SK-N-SH (cell line): ENCODE results near the gene EXOC4. TPM values are rescaled to one million over a fixed set of nuclear protein-coding genes. Genes with fewer than 3 reads are reported as not detected.
"Not testable (repeated sequence)": the region's sequence is repeated elsewhere in the genome, so short reads cannot be mapped to it uniquely, and the experiment has no call there.

ENCODE experiments used
- CTCF ChIA-PET: fragments of 300-600, 350-600 bp; formaldehyde crosslinking; extraction: SDS; loops from one replicate; lab custom pipeline; 2021; lab: Yijun Ruan, JAX
- POLR2A ChIA-PET: fragments of 350-600 bp; sonication (Branson Sonifier 250); formaldehyde crosslinking; extraction: SDS; loops from one replicate; lab custom pipeline; 2020; ENCODE audit warnings: antibody characterized with exemption, inconsistent platforms; lab: Yijun Ruan, JAX
- DNase-seq: peaks from one replicate; pipeline ENCODE4 v3.0.0; 2012
- H2AFZ ChIP-seq: fragments of 200-600 bp; sonication (generic); 2 replicates; pipeline ENCODE4 v1.8.1; 2016; ENCODE audit warnings: antibody characterized with exemption, mild to moderate bottlenecking, low read depth
- H3F3A ChIP-seq: fragments of 200-600 bp; sonication (generic); replicated peaks from 2 replicates; pipeline ENCODE3; 2016; ENCODE audit warnings: antibody characterized with exemption, mild to moderate bottlenecking; ENCODE audit not compliant: insufficient read depth
- H3K27ac ChIP-seq, 2 experiments: fragments of 200-500 bp in 1 of 2; fragments of 200-600 bp in 1 of 2; sonication (Bioruptor generic) in 1 of 2; sonication (generic), shearing (Covaris generic) in 1 of 2; 2 replicates each; pipeline versions ENCODE4 v1.5.1 to v1.6.1; 2014 to 2016; ENCODE audit warnings: low read depth in 2 of 2, inconsistent platforms in 1 of 2, low read length in 1 of 2, mild to moderate bottlenecking in 1 of 2, mixed read lengths in 1 of 2
- H3K27me3 ChIP-seq: fragments of 200-600 bp; sonication (generic), shearing (Covaris generic); 2 replicates; pipeline ENCODE4 v1.6.1; 2016; ENCODE audit warnings: mixed run types; ENCODE audit not compliant: insufficient read depth
- H3K36me3 ChIP-seq, 2 experiments: fragments of 200-500 bp in 1 of 2; fragments of 200-600 bp in 1 of 2; sonication (Bioruptor generic) in 1 of 2; sonication (generic) in 1 of 2; replicated peaks in 1 of 2; 2 replicates each; pipeline versions ENCODE3 to v1.5.1; 2014 to 2016; ENCODE audit warnings: low read length in 1 of 2, mild to moderate bottlenecking in 1 of 2; ENCODE audit not compliant: insufficient read depth in 2 of 2, control insufficient read depth in 1 of 2
- H3K4me1 ChIP-seq, 2 experiments: fragments of 200-500 bp in 1 of 2; fragments of 200-600 bp in 1 of 2; sonication (Bioruptor generic) in 1 of 2; sonication (generic), shearing (Covaris generic) in 1 of 2; 2 replicates each; pipeline versions ENCODE4 v1.5.1 to v1.6.1; 2014 to 2016; ENCODE audit warnings: low read depth in 1 of 2, low read length in 1 of 2, mixed run types in 1 of 2; ENCODE audit not compliant: insufficient read depth in 2 of 2, control insufficient read depth in 1 of 2
- H3K4me2 ChIP-seq: fragments of 200-600 bp; sonication (generic), shearing (Covaris generic); 2 replicates; pipeline ENCODE4 v1.6.1; 2017; ENCODE audit warnings: mixed run types
- H3K4me3 ChIP-seq, 2 experiments: fragments of 200-500 bp in 1 of 2; fragments of 200-600 bp in 1 of 2; sonication (Bioruptor generic) in 1 of 2; sonication (generic), shearing (Covaris generic) in 1 of 2; 2 replicates each; pipeline versions ENCODE4 v1.5.1 to v1.8.1; 2014 to 2016; ENCODE audit warnings: low read depth in 2 of 2, inconsistent platforms in 1 of 2, low read length in 1 of 2, mild to moderate bottlenecking in 1 of 2, mixed read lengths in 1 of 2, moderate library complexity in 1 of 2
- H3K79me2 ChIP-seq: fragments of 200-600 bp; sonication (generic); 2 replicates; pipeline ENCODE4 v1.8.1; 2017; ENCODE audit warnings: mild to moderate bottlenecking; ENCODE audit not compliant: insufficient read depth
- H3K9ac ChIP-seq: fragments of 200-600 bp; sonication (generic); 2 replicates; pipeline ENCODE4 v1.6.1; 2017; ENCODE audit warnings: mixed run types
- H3K9me2 ChIP-seq: fragments of 200-600 bp; sonication (generic); 2 replicates; pipeline ENCODE4 v1.6.1; 2017; ENCODE audit warnings: mixed run types
- H3K9me3 ChIP-seq: fragments of 200-600 bp; sonication (generic); 2 replicates; pipeline ENCODE4 v1.6.1; 2017; ENCODE audit warnings: mixed run types, mild to moderate bottlenecking, moderate library complexity
- H4K20me1 ChIP-seq: fragments of 200-600 bp; sonication (generic); 2 replicates; pipeline ENCODE4 v1.6.1; 2017; ENCODE audit warnings: mild to moderate bottlenecking, mixed run types; ENCODE audit not compliant: insufficient read depth
- EP300 ChIP-seq, 2 experiments: IDR thresholded peaks; 2 replicates each; pipeline versions ENCODE4 v1.4.0 to v1.6.1; 2012; ENCODE audit warnings: borderline replicate concordance in 1 of 2, low read depth in 1 of 2, low read length in 1 of 2
- EZH2phosphoT487 ChIP-seq: fragments of 200-600 bp; sonication (generic); IDR thresholded peaks from 2 replicates; pipeline ENCODE4 v1.6.1; 2017; ENCODE audit warnings: low read depth, mixed run types, mild to moderate bottlenecking, antibody characterized with exemption, moderate library complexity, borderline replicate concordance
- FOSL2 ChIP-seq: IDR thresholded peaks from 2 replicates; pipeline ENCODE4 v1.4.0; 2012; ENCODE audit warnings: low read depth, mild to moderate bottlenecking, moderate library complexity, borderline replicate concordance
- FOXM1 ChIP-seq: IDR thresholded peaks from 2 replicates; pipeline ENCODE4 v1.4.0; 2012; ENCODE audit warnings: low read depth, mild to moderate bottlenecking
- JUND ChIP-seq: IDR thresholded peaks from 2 replicates; pipeline ENCODE4 v1.4.0; 2012
- NFIC ChIP-seq: IDR thresholded peaks from 2 replicates; pipeline ENCODE4 v1.4.0; 2012; ENCODE audit warnings: borderline replicate concordance
- PBX3 ChIP-seq: IDR thresholded peaks from 2 replicates; pipeline ENCODE4; 2012
- RAD21 ChIP-seq: IDR thresholded peaks from 2 replicates; pipeline ENCODE4 v1.6.1; 2012; ENCODE audit warnings: mild to moderate bottlenecking, low read length
- REST ChIP-seq: IDR thresholded peaks from 2 replicates; pipeline ENCODE4 v1.6.1; 2012; ENCODE audit warnings: mild to moderate bottlenecking, low read depth, low read length, moderate library complexity
- RFX5 ChIP-seq: IDR thresholded peaks from 2 replicates; pipeline ENCODE4 v1.6.1; 2012; ENCODE audit warnings: mild to moderate bottlenecking, improper control_type of control experiment, low read length
- SIN3A ChIP-seq: IDR thresholded peaks from 2 replicates; pipeline ENCODE4 v1.6.1; 2012; ENCODE audit warnings: low read depth, mild to moderate bottlenecking, low read length, moderate library complexity, borderline replicate concordance
- SMC3 ChIP-seq: IDR thresholded peaks from 2 replicates; pipeline ENCODE4 v1.6.1; 2012; ENCODE audit warnings: low read depth, low read length, improper control_type of control experiment
- TEAD4 ChIP-seq: IDR thresholded peaks from 2 replicates; pipeline ENCODE4 v1.4.0; 2012; ENCODE audit warnings: mild to moderate bottlenecking, borderline replicate concordance; ENCODE audit not compliant: insufficient read depth
- ZBTB33 ChIP-seq: IDR thresholded peaks from 2 replicates; pipeline ENCODE4 v1.4.0; 2012; ENCODE audit warnings: low read depth, borderline replicate concordance
- WGBS: methylation state at CpG from one replicate; pipeline ENCODE4 v1.1.6; 2017; ENCODE audit warnings: low lambda C conversion rate; 5-methylcytosine and 5-hydroxymethylcytosine counted together
- polyA plus RNA-seq, 3 experiments: library from polyadenylated mRNA; depleted of rRNA; stranded (reverse); fragments of >200 nt; gene quantifications; 2 replicates each; pipeline ENCODE4 v1.2.3, GENCODE V29; 2012

The EXOC4 gene
- polyA plus RNA-seq, 1 of the 3 experiments (the other 2 are of a cell fraction): 37.3 TPM

GRCh38 chr7:133275446-133276095, 22.7 kb downstream of the EXOC4 start:
- DNase-seq: no peak
- H3K9me3 ChIP-seq: no peaks in the 10 kb centered on the region
- H3K79me2 ChIP-seq: peaks cover 24% of the 10 kb centered on the region
- H3K9me2 ChIP-seq: no peaks in the 10 kb centered on the region
- no peaks in the 10 kb centered on the region for H3K27me3 ChIP-seq
- no peaks in the 10 kb centered on the region; a peak in 1 of 4 replicates for H3K4me1 ChIP-seq
- no peaks in the 10 kb centered on the region for H4K20me1 ChIP-seq
- 97% methylated on average over 3 of the region's 3 CpGs for WGBS
- ChIA-PET POLR2A (interaction anchor here (1.1 kb wide), 1 partner anchor 18 kb away, joined by 3 read pairs; no protein-coding TSS in a partner anchor), CTCF (no interaction called here)
- H3K4me2 ChIP-seq: no peak overlapping the region
- no peak overlapping the region for H3K4me3 ChIP-seq
- H3F3A ChIP-seq: peaks cover 3% of the 10 kb centered on the region
- H2AFZ ChIP-seq: no peak overlapping the region
- H3K9ac ChIP-seq: no peak overlapping the region
- no peak overlapping the region for H3K27ac ChIP-seq
- TF ChIP-seq FOSL2 (no peak), RAD21 (no peak), PBX3 (no peak), TEAD4 (no peak), NFIC (peak; percentile 33; the same call in 1 of the 2 replicates), EP300 (IDR thresholded peaks at IDR 0.05; ENCODE audit: borderline replicate concordance in 1 of 2, low read depth in 1 of 2, low read length in 1 of 2) (no peak)
- peaks cover 25 to 37% of the 10 kb centered on the region in 2 experiments for H3K36me3 ChIP-seq

- peaks cover 25 to 34% of the 10 kb centered on the region in 2 experiments for H3K36me3 ChIP-seq
- H3K27me3 ChIP-seq, H3K9ac ChIP-seq, H4K20me1 ChIP-seq, H3F3A ChIP-seq, H3K4me1 ChIP-seq, H3K9me3 ChIP-seq, H3K4me2 ChIP-seq, H3K4me3 ChIP-seq, H2AFZ ChIP-seq, DNase-seq, H3K79me2 ChIP-seq, POLR2A ChIA-PET, H3K27ac ChIP-seq, H3K9me2 ChIP-seq: not testable (repeated sequence)
- CTCF ChIA-PET: interaction anchor here (1.3 kb wide), 1 partner anchor 10 kb away, joined by 3 read pairs; no protein-coding TSS in a partner anchor
- 95% methylated on average over 3 of the region's 3 CpGs for WGBS
Observed at GRCh38 chr7:133278975-133279374, 26.1 kb downstream of the EXOC4 start.

- POLR2A ChIA-PET: no interaction called here
- Histone ChIP-seq H3K4me2 (no peak overlapping the region), H3K36me3 (peaks cover 17 to 18% of the 10 kb centered on the region in 2 experiments), H3K27me3 (no peaks in the 10 kb centered on the region), H3F3A (no peaks in the 10 kb centered on the region), H3K9me2 (no peaks in the 10 kb centered on the region), H3K4me1 (no peaks in the 10 kb centered on the region; a peak in 1 of 4 replicates), H4K20me1 (no peaks in the 10 kb centered on the region), H3K9ac (no peak overlapping the region), H3K9me3 (no peaks in the 10 kb centered on the region), H2AFZ (no peak overlapping the region), H3K4me3 (no peak overlapping the region), H3K79me2 (peaks cover 8% of the 10 kb centered on the region; the same call in 1 of the 2 replicates), H3K27ac (no peak overlapping the region)
- WGBS: 97% methylated on average over 1 of the region's 1 CpG
- CTCF ChIA-PET: no interaction called here
- DNase-seq: no peak
- no peak for TF ChIP-seq EZH2phosphoT487
- TF ChIP-seq RFX5: no peak
- no peak for TF ChIP-seq FOXM1
- TF ChIP-seq REST: no peak
- TF ChIP-seq SMC3: no peak
- TF ChIP-seq FOSL2: no peak
- TF ChIP-seq SIN3A: no peak
- no peak for TF ChIP-seq ZBTB33
- TF ChIP-seq JUND: no peak
- TF ChIP-seq EP300 (IDR thresholded peaks at IDR 0.05; ENCODE audit: borderline replicate concordance in 1 of 2, low read depth in 1 of 2, low read length in 1 of 2): no peak
Observed at GRCh38 chr7:133282094-133282493, 29.2 kb downstream of the EXOC4 start.
